Fibroblast of pulmonary artery (primary cell): ENCODE data around the gene COLQ.
A peak's percentile ranks its signal among the peaks of the same experiment; 100 is the strongest.

ENCODE experiments used
- DNase-seq: peaks from one replicate; pipeline ENCODE4 v3.0.0-alpha.2; 2010; ENCODE audit warnings: low read depth
- H3K4me3 ChIP-seq: replicated peaks from 2 replicates; pipeline ENCODE4 v1.5.1; 2011; ENCODE audit warnings: low read depth, mild to moderate bottlenecking, control low read depth, low read length, moderate library complexity
- CTCF ChIP-seq: IDR thresholded peaks from 2 replicates; pipeline ENCODE4 v1.5.1; 2011; ENCODE audit warnings: mild to moderate bottlenecking, control low read depth, low read length, inconsistent platforms; ENCODE audit errors: missing control alignments

Gene COLQ

DNA sequence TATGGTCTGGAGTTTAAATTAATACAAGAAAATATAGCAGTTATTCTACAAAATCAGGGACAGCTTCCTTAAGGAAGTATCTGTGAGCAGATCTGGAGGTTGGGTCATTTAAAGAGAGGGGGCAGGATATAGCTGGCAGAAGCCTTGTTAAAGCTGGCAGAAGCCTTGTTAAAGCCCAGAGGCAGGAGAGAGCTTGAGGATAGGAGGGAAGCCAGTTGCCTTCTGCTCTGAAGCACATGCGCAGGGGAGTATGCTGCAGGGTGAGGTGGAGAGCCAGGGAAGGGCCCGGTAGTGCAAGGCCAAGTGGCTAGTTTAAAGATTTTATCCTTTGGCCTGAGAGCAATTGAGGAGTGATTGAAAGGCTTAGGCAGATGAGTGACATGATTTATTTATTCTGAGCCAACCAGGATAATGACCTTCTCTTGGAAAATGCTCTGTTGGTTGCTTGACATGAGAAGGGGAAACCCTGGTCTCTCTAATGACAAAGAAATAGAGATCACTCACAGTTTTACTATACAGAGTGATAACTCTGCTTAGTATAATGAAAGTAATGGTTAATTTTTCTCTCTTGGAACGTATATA is 90.2 kb downstream of the COLQ start:
- no peak overlapping the region for H3K4me3 ChIP-seq
- TF ChIP-seq CTCF, result no peak
- DNase-seq, result no peak

DNA sequence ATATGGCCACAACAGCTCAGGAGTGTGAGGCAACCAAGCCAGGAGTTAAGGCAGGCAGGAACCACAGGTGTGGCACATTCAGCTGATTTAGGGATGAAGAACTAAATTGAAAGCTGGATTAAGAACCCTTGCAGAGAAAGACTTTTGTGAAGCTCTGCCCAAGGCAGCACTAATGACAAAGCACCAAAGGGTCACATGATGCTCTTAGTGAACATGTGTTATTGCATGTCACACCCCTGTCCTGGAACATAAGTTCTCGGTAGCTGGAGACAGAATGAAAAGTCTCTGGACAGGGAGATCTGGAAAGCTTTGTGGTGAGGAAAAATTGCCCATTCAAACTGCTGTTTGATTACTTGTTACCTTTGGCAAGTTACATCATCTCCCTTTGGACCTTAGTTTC is 90.9 kb downstream of the COLQ start:
- no peak for DNase-seq
- no peak for TF ChIP-seq CTCF
- no peak overlapping the region for H3K4me3 ChIP-seq

GRCh38 chr3:15429080-15429479 is 92.4 kb downstream of the COLQ start:
- TF ChIP-seq CTCF, result no peak
- H3K4me3 ChIP-seq, result peak overlapping the region; percentile 99
- no peak for DNase-seq

DNA sequence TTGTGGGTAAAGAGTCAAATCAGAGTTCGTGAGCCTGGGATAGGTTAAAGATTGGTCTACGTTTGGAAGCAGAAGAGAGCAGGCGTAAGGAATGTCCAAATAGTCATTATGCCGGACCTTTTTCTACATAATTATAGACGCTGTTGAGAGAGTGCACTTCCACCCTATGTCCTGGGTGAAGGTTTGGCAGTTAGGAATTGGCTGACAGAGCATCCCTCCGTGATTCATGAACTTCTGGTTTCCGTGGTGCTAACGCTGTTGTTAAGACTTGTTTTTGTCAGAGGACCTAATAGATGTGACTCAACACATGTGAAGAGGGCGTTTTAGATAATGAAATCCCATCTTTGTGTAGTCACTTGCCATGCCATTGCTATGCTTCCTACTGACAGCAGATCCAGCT is 93.0 kb downstream of the COLQ start:
- peak overlapping the region; percentile 99 for H3K4me3 ChIP-seq
- TF ChIP-seq CTCF, result no peak
- peak; percentile 62 for DNase-seq

- TF ChIP-seq CTCF, result no peak
- no peak for DNase-seq
- H3K4me3 ChIP-seq, result peak overlapping the region; percentile 99
Measured at GRCh38 chr3:15427981-15428380, 93.5 kb downstream of the COLQ start.

DNA sequence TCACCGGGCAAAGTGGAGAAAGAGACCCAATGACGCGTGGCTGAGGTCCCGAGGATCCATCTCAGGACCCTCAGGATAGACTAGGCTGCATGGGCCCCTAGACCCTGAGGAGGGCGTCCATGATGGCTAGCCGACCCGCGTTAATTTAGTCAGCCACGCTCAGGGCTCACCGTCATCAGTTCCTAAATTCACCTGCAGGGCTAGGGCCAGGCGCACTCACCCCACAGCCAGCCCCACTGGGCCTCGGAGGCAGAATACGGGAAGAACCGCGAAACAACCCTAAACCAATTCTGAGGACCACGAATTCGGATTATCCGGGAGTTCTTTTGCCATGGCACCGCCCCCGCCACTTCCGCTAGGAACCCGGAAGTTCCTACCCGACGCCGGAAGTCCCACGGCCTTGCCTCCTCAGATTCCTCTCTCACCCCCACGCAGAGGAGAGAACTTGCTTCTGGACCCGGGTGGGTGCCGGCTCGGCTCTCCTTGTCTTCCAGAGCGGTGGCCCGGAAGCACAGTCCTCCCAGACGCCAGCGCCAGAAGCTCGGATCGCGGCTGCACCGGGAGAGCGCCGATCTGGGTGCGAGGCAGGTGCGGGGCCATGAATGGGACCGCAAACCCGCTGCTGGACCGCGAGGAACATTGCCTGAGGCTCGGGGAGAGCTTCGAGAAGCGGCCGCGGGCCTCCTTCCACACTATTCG is 94.2 kb downstream of the COLQ start, which contains the start of the genes EAF1 and METTL6:
EAF1 (plus strand) TSS at position 417 of the 699 bp plus-strand sequence; CDS start at position 599, 182 bp downstream.
METTL6 (minus strand) TSS at position 363 of the 699 bp plus-strand sequence. CDS start 1,033 bp downstream, outside the sequence.
- DNase-seq, result peak; percentile 83
- peak within 1 kb of the TSS; percentile 99 for H3K4me3 ChIP-seq
- peak; percentile 7 for TF ChIP-seq CTCF
